HG03066 (cell line): ENCODE results near the gene FPGS.

Experiments
- ATAC-seq: cut with Tn5 transposase; IDR thresholded peaks from one replicate; pipeline ENCODE4 v1.9.1; 2021; ENCODE audit warnings: low read depth; ENCODE audit not compliant: unreplicated experiment

Gene FPGS

DNA sequence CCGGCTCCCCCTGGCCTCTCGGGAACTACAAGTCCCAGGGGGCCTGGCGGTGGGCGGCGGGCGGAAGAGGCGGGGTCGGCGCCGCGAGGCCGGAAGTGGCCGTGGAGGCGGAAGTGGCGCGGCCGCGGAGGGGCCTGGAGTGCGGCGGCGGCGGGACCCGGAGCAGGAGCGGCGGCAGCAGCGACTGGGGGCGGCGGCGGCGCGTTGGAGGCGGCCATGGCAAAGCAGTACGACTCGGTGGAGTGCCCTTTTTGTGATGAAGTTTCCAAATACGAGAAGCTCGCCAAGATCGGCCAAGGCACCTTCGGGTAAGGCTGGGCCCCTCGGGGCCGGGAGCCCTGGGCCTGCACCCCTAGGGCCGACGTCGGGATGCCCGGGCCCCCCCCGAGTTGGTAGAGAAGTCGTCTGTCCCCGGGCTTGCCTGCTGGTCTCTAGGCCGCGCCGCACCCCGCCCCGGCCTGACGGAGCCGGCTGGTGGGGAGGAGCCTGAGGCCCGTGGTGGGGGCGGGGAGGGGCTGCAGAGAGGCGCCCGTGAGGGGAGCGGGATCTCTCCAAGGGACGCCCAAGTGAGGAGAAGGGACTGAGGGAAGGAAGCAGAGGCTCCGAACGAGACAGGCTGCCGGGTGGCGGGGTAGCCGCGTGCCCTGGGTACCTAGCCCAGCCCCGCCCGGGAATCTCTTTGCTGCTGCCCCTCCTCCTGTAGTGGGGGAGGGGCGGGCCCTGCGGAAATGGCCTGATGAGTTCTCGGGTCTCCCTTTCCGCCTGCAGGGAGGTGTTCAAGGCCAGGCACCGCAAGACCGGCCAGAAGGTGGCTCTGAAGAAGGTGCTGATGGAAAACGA is 16.5 kb upstream of the FPGS start, which contains the start of gene CDK9:
Gene CDK9, plus strand, starts transcription at position 102 of the 840 bp plus-strand sequence. Its CDS starts 115 bp downstream, at position 217.
- peak; percentile 66 for ATAC-seq

DNA sequence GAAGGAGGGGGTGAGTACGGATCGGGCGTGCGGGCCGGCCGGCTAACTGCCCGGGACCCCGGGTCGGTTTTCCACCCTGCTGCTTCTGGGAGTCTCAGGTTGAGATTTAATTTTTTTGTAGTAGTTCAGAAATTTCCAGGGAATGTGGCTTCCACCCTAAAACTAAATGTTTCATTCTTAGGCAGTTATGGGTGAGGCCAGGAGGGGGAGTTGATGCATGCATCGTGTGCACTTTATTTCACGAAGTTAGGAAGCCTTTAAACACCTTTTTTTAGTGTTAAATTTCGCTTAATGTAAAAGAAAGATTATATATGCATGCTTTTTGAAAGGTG is 15.9 kb upstream of the FPGS start:
- no peak for ATAC-seq

DNA sequence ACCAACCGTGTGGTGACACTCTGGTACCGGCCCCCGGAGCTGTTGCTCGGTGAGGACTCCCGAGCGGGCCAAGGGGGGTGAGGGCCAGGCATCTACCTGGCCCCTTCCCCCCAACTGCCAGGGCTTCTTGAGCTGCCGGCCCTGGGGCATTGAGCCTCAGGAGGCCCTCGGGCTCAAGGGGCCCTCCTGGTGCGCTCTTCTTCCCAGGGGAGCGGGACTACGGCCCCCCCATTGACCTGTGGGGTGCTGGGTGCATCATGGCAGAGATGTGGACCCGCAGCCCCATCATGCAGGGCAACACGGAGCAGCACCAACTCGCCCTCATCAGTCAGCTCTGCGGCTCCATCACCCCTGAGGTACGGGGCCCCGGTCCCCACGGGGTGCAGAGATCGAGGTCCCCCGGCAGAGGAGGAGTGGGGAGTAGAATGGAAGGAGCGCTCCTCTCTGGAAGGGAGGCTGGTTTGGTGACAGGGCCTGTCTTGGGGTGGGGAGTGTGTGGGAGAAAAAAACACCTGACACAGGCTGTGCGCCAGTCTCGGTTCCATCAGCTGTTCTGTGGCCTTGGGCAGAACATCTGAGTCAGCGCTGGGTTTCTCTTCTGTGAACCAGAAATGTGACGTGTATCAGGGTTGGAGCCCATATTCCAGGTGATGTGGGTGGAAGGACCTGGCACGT is 14.2 kb upstream of the FPGS start:
- ATAC-seq, result no peak

DNA sequence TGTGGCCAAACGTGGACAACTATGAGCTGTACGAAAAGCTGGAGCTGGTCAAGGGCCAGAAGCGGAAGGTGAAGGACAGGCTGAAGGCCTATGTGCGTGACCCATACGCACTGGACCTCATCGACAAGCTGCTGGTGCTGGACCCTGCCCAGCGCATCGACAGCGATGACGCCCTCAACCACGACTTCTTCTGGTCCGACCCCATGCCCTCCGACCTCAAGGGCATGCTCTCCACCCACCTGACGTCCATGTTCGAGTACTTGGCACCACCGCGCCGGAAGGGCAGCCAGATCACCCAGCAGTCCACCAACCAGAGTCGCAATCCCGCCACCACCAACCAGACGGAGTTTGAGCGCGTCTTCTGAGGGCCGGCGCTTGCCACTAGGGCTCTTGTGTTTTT is 13.5 kb upstream of the FPGS start:
- ATAC-seq, result no peak

DNA sequence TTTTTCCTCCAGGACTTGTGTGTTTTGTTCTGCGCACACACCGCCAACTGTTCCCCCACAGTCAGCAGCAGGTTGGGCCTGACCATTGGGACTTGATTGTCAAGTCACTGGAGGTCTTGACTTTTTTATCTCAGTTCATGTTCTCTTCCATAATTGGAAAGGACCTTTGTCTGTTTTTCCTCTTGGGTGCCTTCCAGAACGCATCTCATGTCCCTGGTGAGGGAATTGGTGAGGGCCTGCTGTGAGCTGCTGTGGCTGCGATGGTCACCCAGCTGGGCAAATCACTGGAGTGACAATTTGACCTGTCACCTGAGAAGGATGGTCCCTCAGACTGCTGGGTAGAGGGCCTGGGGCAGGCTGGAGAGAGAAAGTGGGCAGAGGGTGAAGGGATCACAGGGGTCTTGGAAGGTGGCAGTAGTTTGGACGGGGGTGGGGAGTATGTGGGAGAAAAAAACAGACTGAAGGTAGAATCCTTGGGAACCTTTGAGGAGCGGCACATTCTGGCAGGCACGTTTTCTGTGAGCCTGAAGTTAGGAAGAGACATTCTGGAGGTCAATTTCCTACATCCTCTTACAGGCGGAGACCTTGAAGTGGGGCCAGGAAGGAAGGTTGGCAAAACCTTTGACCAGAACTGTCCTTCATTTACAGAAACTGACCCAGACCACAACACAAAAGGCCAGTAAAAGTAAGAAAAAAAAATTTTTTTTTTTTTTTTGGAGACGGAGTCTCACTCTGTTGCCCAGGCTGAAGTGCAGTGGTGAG is 12.4 kb upstream of the FPGS start:
- ATAC-seq, result no peak

DNA sequence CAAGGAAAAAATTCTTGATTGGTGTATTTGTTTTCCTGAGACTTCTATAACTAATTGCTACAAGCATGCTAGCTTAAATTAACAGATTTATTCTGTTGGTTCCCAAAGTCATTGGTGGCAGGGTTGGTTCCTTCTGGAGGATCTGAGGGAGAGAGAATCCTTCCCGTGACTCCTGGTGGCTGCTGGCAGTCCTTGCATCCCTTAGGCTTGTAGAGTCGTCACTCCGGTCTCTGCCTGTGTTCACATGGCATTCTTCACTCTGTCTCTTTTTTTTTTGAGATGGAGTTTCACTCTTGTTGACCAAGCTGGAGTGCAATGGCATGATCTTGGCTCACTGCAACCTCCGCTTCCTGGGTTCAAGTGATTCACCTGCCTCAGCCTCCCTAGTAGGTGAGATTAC is 11.6 kb upstream of the FPGS start:
- ATAC-seq, result no peak

DNA sequence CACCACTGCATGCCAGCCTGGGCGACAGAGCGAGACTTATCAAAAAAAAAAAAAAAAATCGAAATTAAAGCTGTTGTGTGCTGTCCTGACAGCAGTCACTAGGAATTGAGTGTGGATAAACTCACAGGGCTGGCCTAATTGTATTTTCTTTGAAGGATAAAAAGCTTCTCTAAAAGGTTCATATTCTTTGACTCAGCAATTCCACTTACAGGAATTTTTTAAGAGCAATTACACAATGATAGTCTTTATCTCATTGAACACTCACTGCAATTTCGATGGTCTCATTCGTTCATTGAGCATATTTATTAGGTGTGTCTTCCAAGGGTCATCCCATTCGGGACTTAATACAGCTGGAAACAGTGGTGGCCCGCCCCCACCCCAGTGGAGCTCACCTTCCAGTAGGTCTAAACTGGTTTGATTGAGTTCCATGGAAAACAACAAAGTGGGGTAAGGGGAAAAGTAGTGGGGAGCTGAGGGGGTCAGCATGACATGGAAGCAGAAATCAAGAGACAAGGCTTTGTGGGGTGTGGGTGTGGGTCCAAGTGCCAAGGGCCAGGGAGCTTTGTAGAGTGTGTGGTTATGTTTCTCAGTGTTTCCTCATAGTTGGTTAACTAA is 10.2 kb upstream of the FPGS start:
- ATAC-seq, result no peak

DNA sequence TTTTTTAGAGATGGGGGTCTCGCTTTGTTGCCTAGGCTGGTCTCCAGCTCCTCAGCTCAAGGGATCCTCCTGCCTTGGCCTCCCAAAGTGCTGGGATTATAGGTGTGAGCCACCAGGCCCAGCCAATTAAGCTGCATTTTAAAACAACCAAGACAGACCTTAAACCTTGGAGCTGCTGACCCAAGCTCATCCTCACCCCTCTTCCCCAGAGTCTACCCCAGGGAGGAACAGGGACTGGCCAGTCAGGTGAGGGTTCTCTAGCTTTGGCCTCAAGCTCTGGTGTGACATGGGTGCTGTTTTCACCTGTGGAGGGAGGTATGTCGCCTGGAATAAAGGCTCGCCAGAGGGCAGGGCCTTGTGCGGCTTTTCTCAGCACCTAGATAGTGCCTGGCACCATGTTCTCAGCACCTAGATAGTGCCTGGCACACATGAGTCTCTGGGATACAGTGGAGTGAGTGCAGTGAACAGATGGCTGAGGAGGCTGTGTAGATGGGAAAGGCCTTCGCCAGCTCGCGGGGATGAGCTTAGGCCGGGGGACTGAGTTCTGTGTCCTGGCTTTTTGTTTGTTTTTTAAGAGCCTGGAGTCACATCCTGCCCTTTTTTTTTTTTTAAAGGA is 9.5 kb upstream of the FPGS start:
- ATAC-seq, result no peak

DNA sequence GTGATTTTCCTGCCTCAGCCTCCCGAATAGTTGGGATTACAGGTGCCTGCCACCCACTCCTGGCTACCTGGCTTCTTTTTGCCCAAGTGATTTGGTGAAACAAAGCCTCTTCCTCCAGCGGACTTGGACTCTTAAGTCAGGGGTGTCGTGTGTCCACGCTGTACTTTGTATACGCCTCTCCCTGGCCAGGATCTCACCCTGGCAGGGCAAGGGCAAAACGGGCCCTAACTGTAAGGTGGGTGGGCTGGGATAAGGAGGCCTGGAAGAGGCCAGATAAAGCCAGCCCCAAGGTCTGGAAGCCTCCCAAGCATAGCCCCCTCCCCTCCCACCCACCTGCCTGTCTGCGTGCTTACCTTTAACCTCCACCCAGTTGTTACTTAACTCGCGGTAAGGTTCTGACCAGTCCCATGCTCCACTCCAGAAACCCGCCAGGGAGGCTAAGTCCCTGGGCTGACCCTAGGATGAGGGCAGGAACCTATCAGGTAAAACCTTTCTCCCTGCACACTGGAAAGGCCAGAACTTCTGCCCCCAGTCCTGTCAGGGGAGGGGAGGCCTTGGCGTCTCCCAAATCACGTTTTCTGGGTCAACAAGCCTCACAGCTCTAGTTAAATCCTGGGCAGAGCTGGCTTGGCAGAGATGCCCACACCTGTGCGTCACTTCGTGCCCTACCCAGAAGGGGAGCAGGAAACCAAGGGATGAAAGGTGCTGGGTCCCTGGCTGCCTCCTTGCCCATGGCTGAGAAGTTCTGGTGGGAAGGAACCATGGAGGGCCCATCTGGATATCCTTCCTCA is 8.5 kb upstream of the FPGS start:
- ATAC-seq, result no peak

DNA sequence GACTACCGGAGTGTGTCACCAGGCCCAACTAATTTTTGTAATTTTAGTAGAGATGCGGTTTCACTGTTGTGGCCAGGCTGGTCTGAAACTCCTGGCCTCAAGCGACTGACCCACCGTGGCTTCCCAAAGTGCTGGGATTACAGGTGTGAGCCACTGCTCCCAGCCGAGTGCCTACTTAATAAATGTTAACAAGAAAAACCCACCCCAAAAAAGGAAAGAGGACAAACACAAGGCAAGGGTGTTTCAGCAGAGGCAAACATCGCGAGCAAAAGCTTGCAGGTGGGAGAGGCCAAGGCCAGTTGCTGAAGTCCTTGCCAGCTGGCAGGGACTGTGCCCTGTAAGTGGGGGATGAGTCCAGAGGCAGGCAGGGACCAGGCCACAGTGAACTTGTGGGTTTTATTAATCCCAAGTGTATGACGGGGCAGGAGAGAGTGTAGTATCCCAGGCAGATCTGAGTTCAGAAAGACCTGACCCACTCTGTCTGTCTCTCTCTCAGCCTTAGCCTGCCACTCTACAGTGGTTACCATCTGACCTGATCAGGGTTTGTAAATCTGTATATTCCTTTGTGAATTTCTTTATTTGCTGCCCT is 6.4 kb upstream of the FPGS start:
- no peak for ATAC-seq

DNA sequence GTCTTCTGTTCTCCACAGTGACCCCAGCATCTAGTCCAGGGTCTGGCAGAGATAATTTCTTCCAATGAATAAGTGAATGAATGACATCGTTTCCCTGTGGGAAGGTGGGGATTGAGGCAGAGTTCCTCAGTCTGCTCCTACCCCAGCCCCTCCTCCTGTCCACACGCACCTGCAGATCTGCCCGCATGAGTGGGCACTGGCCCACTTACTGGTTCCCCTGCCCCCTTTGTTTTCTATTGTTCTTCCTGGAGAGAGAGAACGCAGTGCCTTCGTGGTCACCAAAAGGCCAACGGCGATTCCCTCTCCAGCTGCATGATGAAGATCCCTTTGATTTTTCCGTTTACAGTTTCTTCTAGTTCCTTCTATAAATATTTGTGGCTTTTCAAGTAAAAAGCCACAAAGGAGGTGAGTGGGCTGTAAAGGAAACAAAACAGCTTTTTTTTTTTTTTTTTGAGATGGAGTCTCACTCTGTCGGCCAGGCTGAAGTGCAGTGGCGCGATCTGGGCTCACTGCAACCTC is 5.8 kb upstream of the FPGS start:
- no peak for ATAC-seq

DNA sequence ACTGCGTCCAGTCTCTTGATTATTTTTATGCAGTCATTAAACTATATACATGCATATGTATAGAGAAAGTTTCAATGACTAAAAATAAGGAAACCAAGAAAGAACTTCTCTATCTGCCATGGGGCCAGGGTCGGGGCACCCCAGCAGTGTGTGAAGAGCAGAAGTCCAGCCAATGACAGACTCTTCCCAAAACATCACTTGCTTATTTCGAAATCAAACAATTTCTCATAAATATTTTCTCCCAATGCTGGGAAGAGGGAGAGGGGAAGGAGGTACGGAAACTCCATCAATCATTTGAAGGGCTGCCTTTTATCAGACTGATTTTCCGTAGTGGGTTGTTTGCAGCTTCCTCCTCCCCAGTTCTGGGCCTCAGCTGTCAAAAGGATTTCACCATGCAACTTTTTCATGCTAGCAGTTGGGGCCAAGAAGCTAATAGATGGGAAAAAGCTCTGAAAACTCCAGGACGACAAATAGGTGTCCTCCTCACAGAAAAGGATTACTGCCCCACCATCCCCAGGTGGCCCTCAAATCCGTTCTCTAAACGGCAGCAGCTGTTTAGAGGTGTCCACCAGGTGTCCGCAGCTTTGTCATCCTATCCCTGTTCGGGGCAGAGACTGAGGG is 617 bp upstream of the FPGS start:
- no peak for ATAC-seq

DNA sequence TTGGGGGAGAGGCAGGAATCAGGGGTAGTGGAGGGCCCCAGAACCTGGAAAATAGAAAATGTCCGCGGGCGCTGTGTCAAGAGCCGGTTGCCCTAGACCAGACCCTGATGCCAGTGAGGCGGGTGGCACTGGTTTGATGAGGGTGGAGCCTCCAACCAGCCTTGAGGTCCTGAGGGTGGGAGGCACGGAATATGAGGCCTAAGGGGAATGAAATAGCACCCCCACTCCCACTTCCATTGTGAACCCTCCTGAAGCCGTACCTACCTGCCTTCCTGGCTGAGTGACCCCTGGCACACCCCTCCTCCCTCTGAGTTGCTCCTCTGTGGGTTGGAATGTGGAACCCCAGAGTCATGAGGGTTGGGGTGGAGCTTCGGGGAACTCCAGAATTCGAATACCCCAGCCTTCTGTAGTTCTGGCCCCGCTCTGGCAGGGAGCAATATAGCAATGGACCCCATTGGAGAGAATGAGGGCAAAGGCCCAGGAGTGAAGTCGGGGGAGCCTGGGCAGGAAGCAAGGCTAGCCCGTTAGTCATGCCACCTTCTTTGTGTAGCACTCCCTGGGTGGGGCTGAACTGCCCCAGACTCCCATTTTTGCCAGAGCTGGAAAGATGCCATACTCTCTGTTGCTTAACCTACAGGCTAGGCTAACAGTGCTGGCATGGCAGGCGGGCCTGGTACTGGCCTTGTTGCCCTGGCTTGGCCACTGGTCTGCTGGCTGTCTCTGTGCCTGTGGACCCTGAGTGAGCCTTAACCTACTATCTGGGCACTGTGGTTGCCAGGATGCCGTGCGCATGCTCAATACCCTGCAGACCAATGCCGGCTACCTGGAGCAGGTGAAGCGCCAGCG is 1.0 kb downstream of the FPGS start:
- no peak for ATAC-seq

DNA sequence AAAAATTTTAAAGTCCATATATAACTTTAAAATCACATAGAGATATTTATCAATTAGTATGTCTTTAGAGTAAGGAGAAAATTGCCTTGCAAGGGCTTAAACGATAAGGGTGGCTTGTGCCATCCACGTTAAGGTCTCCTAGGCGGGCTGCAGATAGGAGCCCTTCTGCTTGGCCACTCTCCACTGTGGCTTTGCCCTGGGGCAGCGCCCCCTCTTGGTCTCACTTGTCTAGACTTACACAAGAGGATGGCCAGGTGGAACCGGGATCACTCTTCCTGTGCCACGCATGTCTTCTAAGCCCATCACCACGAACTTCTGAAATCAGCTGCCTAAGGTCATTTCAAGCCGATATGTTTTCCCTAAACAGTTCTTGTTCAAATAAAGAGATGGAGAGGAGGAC is 2.9 kb downstream of the FPGS start:
- ATAC-seq, result no peak

DNA sequence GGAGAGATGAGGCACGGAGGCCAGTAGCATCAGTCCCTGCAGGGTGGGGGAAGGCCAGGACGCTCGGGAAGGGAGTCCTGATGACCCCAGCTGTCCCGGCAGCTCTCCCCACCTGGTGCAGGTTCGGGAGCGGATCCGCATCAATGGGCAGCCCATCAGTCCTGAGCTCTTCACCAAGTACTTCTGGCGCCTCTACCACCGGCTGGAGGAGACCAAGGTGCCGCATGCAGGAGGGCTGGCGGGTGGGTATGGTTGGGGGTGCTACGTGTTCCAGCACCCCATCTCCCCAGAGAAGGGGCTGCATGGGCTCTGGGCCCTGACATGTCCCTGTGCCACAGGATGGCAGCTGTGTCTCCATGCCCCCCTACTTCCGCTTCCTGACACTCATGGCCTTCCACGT is 4.2 kb downstream of the FPGS start:
- no peak for ATAC-seq

DNA sequence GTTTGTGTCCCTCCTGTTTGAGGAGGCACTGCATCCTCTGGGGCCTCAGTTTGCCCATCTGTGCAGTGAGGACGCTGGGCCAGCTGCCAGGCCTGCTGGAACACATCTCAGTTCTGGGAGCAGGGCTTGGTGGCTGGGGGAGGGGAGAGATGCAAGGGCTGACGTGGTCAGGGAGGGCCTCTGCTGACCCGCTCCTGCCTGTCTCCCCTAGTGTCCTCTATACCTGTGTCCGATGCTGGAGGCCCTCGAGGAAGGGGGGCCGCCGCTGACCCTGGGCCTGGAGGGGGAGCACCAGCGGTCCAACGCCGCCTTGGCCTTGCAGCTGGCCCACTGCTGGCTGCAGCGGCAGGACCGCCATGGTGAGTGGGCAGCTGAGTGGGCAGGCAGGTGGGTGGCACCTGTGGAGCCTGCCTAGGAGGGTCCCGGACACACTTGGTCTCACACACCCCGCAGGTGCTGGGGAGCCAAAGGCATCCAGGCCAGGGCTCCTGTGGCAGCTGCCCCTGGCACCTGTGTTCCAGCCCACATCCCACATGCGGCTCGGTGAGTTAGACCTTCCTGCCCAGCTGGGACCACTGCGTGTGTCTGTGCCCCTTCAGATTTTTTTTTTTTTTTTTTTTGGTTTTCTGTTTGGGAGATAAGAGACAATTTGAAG is 5.8 kb downstream of the FPGS start:
- ATAC-seq, result no peak

DNA sequence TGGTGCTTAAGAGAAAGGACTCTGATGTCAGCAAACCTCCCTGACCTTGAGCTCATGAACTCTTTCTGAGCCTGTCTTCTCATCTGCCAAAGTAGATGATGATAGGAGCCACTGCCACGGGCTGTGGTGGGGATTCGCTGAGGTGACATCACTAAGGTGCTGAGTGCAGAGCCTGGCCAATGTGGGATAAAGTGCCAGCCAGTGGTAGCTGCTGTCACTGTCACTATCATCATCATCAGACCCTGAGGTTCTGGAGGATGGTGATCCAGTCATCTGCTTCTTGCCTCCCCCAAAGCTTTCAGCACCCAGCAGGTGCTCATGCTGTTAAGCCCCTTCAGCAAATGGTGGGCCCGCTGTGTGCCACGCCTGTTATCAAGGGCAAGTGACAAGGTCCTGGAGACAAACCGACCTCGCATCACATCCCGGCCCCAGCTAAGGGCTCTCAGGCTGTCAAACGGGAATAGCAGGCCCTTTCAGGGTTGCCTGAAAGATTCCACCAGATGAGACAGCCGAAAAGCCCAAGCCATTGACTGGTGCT is 6.4 kb downstream of the FPGS start:
- ATAC-seq, result no peak
